GM20431 (cell line): Measurements from ENCODE around the gene DIP2C.
"Not testable (repeated sequence)": the region's sequence is repeated elsewhere in the genome, so short reads cannot be mapped to it uniquely, and the experiment has no call there.

ENCODE experiments used
- in situ Hi-C: fragments of 300-500 bp; cut with MseI, MboI; formaldehyde crosslinking; loops from one replicate; pipeline ENCODE4 v1.15.0; 2020; ENCODE audit warnings: low sequenced_read_pairs; ENCODE audit not compliant: unreplicated experiment

DIP2C gene

GRCh38 chr10:584497-585290 lies 104.8 kb downstream of the DIP2C start:
- in situ Hi-C loops, result not testable (repeated sequence)

GRCh38 chr10:583433-583832 lies 106.0 kb downstream of the DIP2C start:
- in situ Hi-C loops, result no loop called here

- in situ Hi-C loops, result no loop called here
Observed at GRCh38 chr10:581776-582330, 107.6 kb downstream of the DIP2C start.

GRCh38 chr10:580778-581177 lies 108.7 kb downstream of the DIP2C start:
- in situ Hi-C loops, result no loop called here

- in situ Hi-C loops, result no loop called here
Observed at GRCh38 chr10:576130-576465, 113.4 kb downstream of the DIP2C start.

- in situ Hi-C loops, result no loop called here
Observed at GRCh38 chr10:575402-576129, 113.9 kb downstream of the DIP2C start.

GRCh38 chr10:572696-573095 lies 116.8 kb downstream of the DIP2C start:
- in situ Hi-C loops, result no loop called here

GRCh38 chr10:571688-572451 lies 117.6 kb downstream of the DIP2C start:
- in situ Hi-C loops, result no loop called here

GRCh38 chr10:571166-571565 lies 118.3 kb downstream of the DIP2C start:
- in situ Hi-C loops, result no loop called here

GRCh38 chr10:570628-571163 lies 118.8 kb downstream of the DIP2C start:
- in situ Hi-C loops, result no loop called here

- in situ Hi-C loops, result no loop called here
Observed at GRCh38 chr10:569961-570627, 119.4 kb downstream of the DIP2C start.

- in situ Hi-C loops, result no loop called here
Observed at GRCh38 chr10:568848-569247, 120.6 kb downstream of the DIP2C start.

GRCh38 chr10:567869-568268 lies 121.6 kb downstream of the DIP2C start:
- in situ Hi-C loops, result no loop called here

- in situ Hi-C loops, result no loop called here
Observed at GRCh38 chr10:566241-566885, 123.1 kb downstream of the DIP2C start.

GRCh38 chr10:565676-566075 lies 123.8 kb downstream of the DIP2C start:
- in situ Hi-C loops, result no loop called here

GRCh38 chr10:565146-565545 lies 124.3 kb downstream of the DIP2C start:
- in situ Hi-C loops, result no loop called here

GRCh38 chr10:563827-564226 lies 125.6 kb downstream of the DIP2C start:
- in situ Hi-C loops, result no loop called here

GRCh38 chr10:562142-562541 lies 127.3 kb downstream of the DIP2C start:
- in situ Hi-C loops, result no loop called here

GRCh38 chr10:561721-562120 lies 127.7 kb downstream of the DIP2C start:
- in situ Hi-C loops, result no loop called here
